ENCODE measurements around the gene RAB7B. TPM values are rescaled to one million over a fixed set of nuclear protein-coding genes. Genes with fewer than 3 reads are reported as not detected.

Gene RAB7B
- total RNA-seq, 2 donors from 2014 or later = 0.78 TPM; not detected in 1

DNA sequence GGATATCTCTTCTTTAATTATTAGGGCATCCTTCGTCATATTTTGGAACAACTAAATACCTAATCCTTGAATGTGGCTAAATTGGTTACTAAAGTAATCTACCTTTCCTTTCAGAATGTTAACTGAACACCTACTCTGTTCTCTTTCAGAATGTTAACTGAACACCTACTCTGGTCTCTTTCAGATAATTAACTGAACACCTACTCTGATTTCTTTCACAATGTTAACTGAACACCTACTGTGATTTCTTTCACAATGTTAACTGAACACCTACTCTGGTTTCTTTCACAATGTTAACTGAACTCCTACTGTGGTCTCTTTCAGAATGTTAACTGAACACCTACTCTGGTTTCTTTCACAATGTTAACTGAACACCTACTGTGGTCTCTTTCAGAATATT lies 21.9 kb downstream of the RAB7B start:
- 92 to 100% methylated on average over 1 of the region's 1 CpG for WGBS, 2 donors
- no peaks in the 10 kb centered on the region for H3K27me3 ChIP-seq
- H3K4me3 ChIP-seq = no peak overlapping the region
- no peaks in the 10 kb centered on the region for H3K9me3 ChIP-seq
- DNase-seq (no peak), ATAC-seq (no peak)
- no peak for TF ChIP-seq POLR2A (IDR thresholded peaks at IDR 0.05)
- TF ChIP-seq, protein P1, sequence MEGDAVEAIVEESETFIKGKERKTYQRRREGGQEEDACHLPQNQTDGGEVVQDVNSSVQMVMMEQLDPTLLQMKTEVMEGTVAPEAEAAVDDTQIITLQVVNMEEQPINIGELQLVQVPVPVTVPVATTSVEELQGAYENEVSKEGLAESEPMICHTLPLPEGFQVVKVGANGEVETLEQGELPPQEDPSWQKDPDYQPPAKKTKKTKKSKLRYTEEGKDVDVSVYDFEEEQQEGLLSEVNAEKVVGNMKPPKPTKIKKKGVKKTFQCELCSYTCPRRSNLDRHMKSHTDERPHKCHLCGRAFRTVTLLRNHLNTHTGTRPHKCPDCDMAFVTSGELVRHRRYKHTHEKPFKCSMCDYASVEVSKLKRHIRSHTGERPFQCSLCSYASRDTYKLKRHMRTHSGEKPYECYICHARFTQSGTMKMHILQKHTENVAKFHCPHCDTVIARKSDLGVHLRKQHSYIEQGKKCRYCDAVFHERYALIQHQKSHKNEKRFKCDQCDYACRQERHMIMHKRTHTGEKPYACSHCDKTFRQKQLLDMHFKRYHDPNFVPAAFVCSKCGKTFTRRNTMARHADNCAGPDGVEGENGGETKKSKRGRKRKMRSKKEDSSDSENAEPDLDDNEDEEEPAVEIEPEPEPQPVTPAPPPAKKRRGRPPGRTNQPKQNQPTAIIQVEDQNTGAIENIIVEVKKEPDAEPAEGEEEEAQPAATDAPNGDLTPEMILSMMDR (IDR thresholded peaks at IDR 0.05) = no peak
- no peak overlapping the region for H3K27ac ChIP-seq
- intact Hi-C loops (cut with DNase I) = no loop called here
- peaks cover 34% of the 10 kb centered on the region for H3K4me1 ChIP-seq
- H3K36me3 ChIP-seq (replicated peaks in 1 of 2; ENCODE audit: insufficient read depth in 1 of 2, low read depth in 2 of 2) = no peaks in the 10 kb centered on the region

DNA sequence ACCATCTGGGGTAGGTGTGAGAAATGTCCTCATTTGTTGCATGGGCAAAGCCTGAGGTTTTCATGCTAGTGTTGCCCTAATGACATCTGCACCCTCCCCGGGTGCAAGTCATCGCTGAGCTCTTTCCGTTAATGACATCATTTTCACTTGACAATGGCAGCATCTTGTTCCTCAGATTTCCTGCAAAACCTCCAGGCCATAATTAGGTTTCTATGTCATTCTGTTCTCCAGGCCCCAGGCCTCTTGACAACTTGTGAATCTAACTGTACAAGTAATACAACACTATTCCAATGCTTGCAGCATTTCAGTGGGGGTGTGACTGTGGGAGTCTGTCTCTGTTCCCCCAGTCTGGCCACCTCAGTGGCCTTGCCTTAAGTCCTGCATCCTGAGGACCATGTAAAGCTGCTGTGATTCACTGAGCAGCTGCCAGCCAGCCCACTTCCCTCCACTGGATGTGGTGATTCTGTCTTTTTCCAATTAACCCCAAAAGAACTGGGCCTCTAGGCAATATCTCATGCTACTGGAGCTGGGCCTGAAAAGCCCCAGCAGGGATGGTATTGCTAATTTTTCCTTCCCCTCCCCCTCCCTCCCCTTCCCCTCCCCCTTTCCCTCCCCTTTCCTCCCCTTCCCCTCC lies 22.8 kb downstream of the RAB7B start:
- WGBS, 2 donors = 78 to 81% methylated on average over 3 of the region's 3 CpGs
- intact Hi-C loops (cut with DNase I) = no loop called here
- no peak for TF ChIP-seq POLR2A (IDR thresholded peaks at IDR 0.05)
- TF ChIP-seq, protein P1 (IDR thresholded peaks at IDR 0.05) = no peak
- no peaks in the 10 kb centered on the region for H3K27me3 ChIP-seq
- H3K36me3 ChIP-seq (replicated peaks in 1 of 2; ENCODE audit: insufficient read depth in 1 of 2, low read depth in 2 of 2) = no peaks in the 10 kb centered on the region
- no peak for ATAC-seq
- H3K9me3 ChIP-seq = no peaks in the 10 kb centered on the region
- peaks cover 36% of the 10 kb centered on the region for H3K4me1 ChIP-seq
- DNase-seq = no peak
- no peak overlapping the region for H3K4me3 ChIP-seq
- no peak overlapping the region for H3K27ac ChIP-seq

DNA sequence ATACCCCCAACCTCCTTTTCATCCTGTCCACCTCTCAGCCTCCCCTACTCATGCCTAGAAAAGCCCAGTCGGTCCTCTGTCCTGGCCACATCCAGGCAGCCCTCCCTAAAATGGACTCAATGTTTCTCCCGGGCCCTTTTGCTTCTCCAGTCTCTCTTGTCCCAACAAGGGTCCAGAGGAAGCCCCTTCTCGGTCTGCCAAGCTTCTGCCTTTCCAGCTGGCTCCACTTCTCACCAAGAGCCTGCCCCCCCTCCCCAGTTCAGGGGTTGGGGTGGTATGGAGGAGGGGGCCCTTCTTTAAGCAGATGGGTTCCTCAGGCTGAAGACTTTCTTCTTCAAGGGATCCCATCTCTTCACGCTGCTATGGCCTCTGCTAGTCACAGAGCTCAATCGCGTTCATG lies 23.9 kb downstream of the RAB7B start:
- Histone ChIP-seq H3K4me1 (peaks cover 26% of the 10 kb centered on the region), H3K4me3 (no peak overlapping the region), H3K27ac (no peak overlapping the region), H3K9me3 (no peaks in the 10 kb centered on the region), H3K36me3 (replicated peaks in 1 of 2; ENCODE audit: insufficient read depth in 1 of 2, low read depth in 2 of 2) (no peaks in the 10 kb centered on the region), H3K27me3 (no peaks in the 10 kb centered on the region)
- intact Hi-C loops (cut with DNase I) = loop anchor here (5.0 to 10.0 kb wide), 3 partner anchors 57 to 314 kb away; no protein-coding TSS in a partner anchor
- ATAC-seq = no peak
- WGBS, 2 donors = 79 to 85% methylated on average over 6 of the region's 6 CpGs
- TF ChIP-seq, protein P1 (IDR thresholded peaks at IDR 0.05) = no peak
- no peak for TF ChIP-seq POLR2A (IDR thresholded peaks at IDR 0.05)
- no peak for DNase-seq

DNA sequence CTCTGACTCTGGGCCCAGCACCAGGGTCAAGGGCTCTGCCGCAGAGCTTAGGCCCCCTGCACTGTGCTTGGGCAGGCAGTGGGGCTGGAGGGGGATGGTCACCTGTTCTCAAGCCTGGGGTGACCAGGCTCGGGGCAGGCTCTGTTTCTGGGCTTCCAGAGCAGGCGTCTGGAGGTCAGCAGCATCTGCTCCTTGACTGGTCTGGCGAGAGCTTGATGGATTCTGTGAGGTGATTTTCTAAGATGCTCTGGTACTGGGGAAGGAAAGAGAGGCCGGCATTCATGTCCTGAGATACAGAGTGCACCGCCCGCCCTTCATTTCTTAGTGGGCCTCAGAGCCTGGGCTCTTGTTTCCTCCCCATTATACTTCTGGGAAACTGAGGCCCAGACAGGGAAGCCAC lies 24.5 kb downstream of the RAB7B start:
- no peaks in the 10 kb centered on the region for H3K27me3 ChIP-seq
- TF ChIP-seq POLR2A (IDR thresholded peaks at IDR 0.05) = no peak
- TF ChIP-seq, protein P1 (IDR thresholded peaks at IDR 0.05) = no peak
- DNase-seq (no peak), ATAC-seq (no peak)
- no peaks in the 10 kb centered on the region for H3K36me3 ChIP-seq (replicated peaks in 1 of 2; ENCODE audit: insufficient read depth in 1 of 2, low read depth in 2 of 2)
- H3K4me1 ChIP-seq = peaks cover 20% of the 10 kb centered on the region
- 74 to 78% methylated on average over 6 of the region's 7 CpGs for WGBS, 2 donors
- H3K9me3 ChIP-seq = no peaks in the 10 kb centered on the region
- intact Hi-C loops (cut with DNase I) = loop anchor here (5.0 to 10.0 kb wide), 3 partner anchors 56 to 314 kb away; no protein-coding TSS in a partner anchor
- H3K27ac ChIP-seq = no peak overlapping the region
- H3K4me3 ChIP-seq = no peak overlapping the region

All from body of pancreas (tissue), 4 donors.